ACC112 (cell line): ENCODE results near the gene OSBPL10.

Source experiments
- H2AFZ ChIP-seq: fragments of 200-600 bp; sonication (generic); one replicate; pipeline ENCODE4 v1.6.0; 2017; ENCODE audit warnings: antibody characterized with exemption, low read length; ENCODE audit not compliant: unreplicated experiment
- H3K27ac ChIP-seq: fragments of 200-600 bp; sonication (generic); 2 replicates; pipeline ENCODE4 v1.5.1; 2014; ENCODE audit warnings: low read depth, mild to moderate bottlenecking, antibody characterized with exemption, low read length, moderate library complexity
- H3K27me3 ChIP-seq: fragments of 200-600 bp; sonication (generic); 2 replicates; pipeline ENCODE4 v1.6.1; 2014; ENCODE audit warnings: mild to moderate bottlenecking, antibody characterized with exemption, low read length, moderate library complexity, mixed read lengths; ENCODE audit not compliant: insufficient read depth
- H3K36me3 ChIP-seq: fragments of 200-600 bp; sonication (generic); 2 replicates; pipeline ENCODE4 v1.6.1; 2016; ENCODE audit warnings: mild to moderate bottlenecking, antibody characterized with exemption, low read length, moderate library complexity, mixed read lengths; ENCODE audit not compliant: insufficient read depth
- H3K4me1 ChIP-seq: fragments of 200-600 bp; sonication (generic); one replicate; pipeline ENCODE4 v1.6.1; 2016; ENCODE audit warnings: low read length, mixed read lengths; ENCODE audit not compliant: insufficient read depth, unreplicated experiment, control insufficient read depth
- H3K4me3 ChIP-seq: fragments of 200-600 bp; sonication (generic); 2 replicates; pipeline ENCODE4 v1.5.1; 2014; ENCODE audit warnings: mild to moderate bottlenecking, low read depth, low read length
- H3K79me2 ChIP-seq: fragments of 200-600 bp; sonication (generic); one replicate; pipeline ENCODE4 v1.6.0; 2016; ENCODE audit warnings: low read length; ENCODE audit not compliant: control insufficient read depth, unreplicated experiment, insufficient read depth

OSBPL10 gene

DNA sequence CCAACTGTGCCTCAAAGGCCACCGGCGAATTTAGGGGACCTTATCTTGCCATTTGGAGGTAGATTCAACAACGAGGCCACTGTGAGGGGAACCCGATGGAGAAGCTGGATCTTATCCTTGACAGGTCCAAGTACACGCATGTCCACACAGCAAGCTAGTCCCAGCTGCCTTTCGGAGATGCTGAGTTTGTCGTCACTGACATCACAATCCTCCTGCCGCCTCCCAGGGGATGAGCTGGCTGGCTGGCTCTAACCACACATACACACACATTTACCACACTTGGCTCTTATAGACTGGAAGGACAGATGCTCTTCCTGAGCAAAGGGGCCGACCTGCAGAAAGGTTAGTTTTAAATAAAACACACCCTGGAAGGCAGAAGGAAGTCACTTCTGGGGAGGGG lies 272.1 kb downstream of the OSBPL10 start:
- H3K27me3 ChIP-seq, result no peaks in the 10 kb centered on the region
- H3K27ac ChIP-seq, result no peak overlapping the region
- H3K79me2 ChIP-seq, result no peaks in the 10 kb centered on the region

DNA sequence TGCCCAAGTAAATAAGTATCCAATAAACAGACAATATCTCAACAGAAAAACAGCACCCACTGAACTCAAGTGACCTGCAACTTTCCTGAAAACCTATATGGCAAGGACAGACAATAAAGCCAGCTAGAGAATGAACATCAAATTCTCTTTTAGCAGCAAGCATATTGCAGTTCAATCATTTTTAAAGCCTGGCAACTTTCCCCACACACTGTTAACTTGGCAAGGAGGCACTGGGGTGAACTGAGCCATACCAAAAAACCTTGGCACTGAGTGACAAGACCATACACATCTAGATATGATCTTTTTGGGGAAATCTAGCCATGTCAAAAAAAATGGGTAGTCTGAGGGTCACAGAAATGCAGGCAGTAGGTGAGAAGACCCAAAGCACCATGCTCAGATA lies 273.8 kb downstream of the OSBPL10 start:
- Histone ChIP-seq H3K27ac (no peak overlapping the region), H3K4me3 (no peak overlapping the region), H2AFZ (no peak overlapping the region), H3K4me1 (peaks cover 14% of the 10 kb centered on the region), H3K79me2 (no peaks in the 10 kb centered on the region), H3K36me3 (no peaks in the 10 kb centered on the region), H3K27me3 (no peaks in the 10 kb centered on the region)

More for the DNA sequence above, 272.1 kb downstream of the OSBPL10 start:
- Histone ChIP-seq H3K36me3 (no peaks in the 10 kb centered on the region), H3K4me3 (no peak overlapping the region), H2AFZ (no peak overlapping the region), H3K4me1 (peaks cover 14% of the 10 kb centered on the region)

DNA sequence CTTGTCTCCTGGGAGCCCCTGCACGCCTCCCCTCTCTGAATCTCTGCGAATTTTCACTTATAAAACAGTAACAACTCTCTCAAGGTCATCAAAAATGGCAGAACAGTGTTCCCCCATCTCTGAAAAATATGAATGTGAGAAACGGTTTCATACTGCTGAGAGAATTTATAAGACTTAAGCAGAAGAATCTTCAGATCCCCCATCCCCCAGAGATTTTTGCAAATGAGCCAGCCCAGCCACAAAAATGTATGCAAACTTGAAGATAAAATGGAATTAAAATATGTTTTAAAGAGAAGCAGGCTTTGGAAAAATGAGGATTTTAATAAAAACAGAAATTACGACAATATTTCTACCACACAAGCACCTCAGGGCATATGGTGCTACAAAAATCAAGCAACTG lies 275.3 kb downstream of the OSBPL10 start:
- Histone ChIP-seq H3K36me3 (no peaks in the 10 kb centered on the region), H3K4me3 (no peak overlapping the region), H2AFZ (no peak overlapping the region), H3K79me2 (no peaks in the 10 kb centered on the region), H3K27ac (no peak overlapping the region), H3K4me1 (peaks cover 14% of the 10 kb centered on the region), H3K27me3 (no peaks in the 10 kb centered on the region)

DNA sequence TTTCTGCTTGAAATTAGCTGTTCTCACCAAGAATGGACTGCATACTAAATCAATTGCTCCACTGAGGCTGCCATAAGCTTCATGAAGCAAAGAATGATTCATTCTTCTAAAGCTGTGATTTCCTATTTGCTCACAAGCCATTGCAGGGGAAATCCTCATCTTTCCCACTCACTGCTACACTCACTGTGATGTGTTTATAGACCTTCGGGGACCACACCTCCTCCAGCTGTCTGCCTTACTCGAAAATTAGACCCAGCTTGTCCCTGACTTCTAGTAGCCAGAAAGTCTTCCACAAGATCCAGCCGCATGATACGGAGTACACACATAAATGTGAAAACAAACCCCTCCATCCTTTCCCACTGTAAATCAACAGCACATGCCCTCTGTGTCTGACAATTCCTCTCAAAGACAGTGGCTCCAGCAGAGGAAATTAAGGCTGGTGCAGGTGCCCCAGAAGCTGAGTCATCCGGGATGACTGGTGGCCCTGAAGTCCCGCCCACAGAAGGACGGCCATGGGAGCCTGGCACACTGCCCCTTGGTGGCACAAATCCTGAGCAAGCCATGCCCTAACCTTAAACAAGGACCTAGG lies 276.4 kb downstream of the OSBPL10 start:
- Histone ChIP-seq H3K36me3 (no peaks in the 10 kb centered on the region), H3K79me2 (no peaks in the 10 kb centered on the region), H3K4me3 (no peak overlapping the region), H3K4me1 (peaks cover 17% of the 10 kb centered on the region), H3K27me3 (no peaks in the 10 kb centered on the region), H3K27ac (peak overlapping the region; percentile 25; the same call in 1 of the 2 replicates), H2AFZ (no peak overlapping the region)

DNA sequence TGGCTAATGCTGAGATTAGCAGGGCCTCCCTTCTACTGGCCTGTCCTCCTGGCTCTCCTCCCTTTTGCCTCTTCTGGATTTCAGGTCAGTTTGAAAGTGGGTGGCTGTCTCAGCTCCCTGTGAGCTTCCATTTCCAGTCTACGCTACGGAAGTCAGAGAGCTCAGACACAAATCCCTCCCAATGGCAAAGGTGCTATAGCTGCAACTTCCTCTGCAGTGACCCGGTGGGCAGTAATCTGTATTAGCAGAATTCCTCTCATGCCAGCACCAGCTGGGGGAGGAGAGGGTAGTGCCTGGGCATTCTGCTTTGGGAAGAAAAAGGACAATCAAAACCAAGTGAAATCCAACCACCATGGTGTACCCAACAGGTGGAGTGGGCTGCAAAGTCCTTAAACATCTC lies 276.9 kb downstream of the OSBPL10 start:
- no peaks in the 10 kb centered on the region for H3K79me2 ChIP-seq
- H3K27me3 ChIP-seq, result no peaks in the 10 kb centered on the region
- peaks cover 22% of the 10 kb centered on the region for H3K4me1 ChIP-seq
- no peak overlapping the region for H2AFZ ChIP-seq
- H3K36me3 ChIP-seq, result no peaks in the 10 kb centered on the region
- no peak overlapping the region for H3K27ac ChIP-seq
- H3K4me3 ChIP-seq, result no peak overlapping the region

DNA sequence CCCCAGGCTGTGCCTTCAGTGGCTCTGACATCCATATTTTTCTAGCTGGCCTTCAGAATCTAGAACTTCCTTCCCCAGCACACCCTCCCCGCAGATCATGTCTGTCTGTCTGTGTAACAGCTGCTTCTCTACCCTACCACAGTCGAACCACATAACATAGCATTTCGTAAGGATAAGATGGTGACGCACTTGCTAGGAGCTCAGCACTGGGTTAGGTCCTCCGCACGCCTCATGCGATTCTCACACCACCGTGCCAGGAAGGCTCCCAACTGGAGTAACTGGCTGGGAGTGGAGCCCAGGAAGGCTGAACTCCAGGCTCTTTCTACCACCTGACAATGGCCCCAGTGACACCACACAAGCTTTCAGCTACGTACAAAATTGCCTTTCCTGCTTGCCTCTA lies 279.8 kb downstream of the OSBPL10 start:
- Histone ChIP-seq H3K79me2 (no peaks in the 10 kb centered on the region), H2AFZ (no peak overlapping the region), H3K27me3 (no peaks in the 10 kb centered on the region), H3K4me1 (peaks cover 24% of the 10 kb centered on the region), H3K4me3 (no peak overlapping the region), H3K36me3 (no peaks in the 10 kb centered on the region), H3K27ac (no peak overlapping the region)

DNA sequence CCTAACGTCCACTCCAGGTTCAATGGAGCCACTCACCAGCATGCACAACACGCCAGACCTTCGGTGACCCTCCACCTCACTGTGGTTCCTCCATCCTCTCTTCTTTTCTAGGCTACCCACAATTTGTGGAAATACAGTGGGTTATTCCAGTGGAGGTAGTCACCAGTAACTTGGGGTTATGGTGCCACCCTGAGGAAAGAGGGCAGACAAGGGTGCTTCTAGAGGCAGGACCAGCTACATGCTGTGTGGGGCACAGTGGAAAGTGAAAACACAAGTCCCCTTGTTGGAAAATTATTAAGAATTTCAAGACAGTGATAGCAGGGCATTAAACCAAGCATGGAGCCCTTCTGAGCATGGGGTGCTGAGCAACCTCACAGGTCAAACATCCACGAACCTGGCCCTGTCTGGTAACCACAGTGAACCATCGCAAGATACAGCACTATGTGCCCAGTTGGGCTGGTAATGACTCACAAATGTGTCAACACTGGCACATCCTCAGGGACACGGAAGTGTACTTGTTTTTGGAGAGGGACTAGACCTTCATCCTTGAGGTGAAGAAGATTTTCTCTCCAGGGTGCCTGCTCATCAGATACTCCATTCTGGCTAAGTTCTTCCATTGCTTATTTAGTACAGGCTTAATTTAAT lies 281.6 kb downstream of the OSBPL10 start:
- H3K4me1 ChIP-seq, result peaks cover 14% of the 10 kb centered on the region
- no peak overlapping the region for H3K27ac ChIP-seq
- no peak overlapping the region for H2AFZ ChIP-seq
- no peaks in the 10 kb centered on the region for H3K36me3 ChIP-seq
- H3K27me3 ChIP-seq, result no peaks in the 10 kb centered on the region
- H3K4me3 ChIP-seq, result no peak overlapping the region
- no peaks in the 10 kb centered on the region for H3K79me2 ChIP-seq

DNA sequence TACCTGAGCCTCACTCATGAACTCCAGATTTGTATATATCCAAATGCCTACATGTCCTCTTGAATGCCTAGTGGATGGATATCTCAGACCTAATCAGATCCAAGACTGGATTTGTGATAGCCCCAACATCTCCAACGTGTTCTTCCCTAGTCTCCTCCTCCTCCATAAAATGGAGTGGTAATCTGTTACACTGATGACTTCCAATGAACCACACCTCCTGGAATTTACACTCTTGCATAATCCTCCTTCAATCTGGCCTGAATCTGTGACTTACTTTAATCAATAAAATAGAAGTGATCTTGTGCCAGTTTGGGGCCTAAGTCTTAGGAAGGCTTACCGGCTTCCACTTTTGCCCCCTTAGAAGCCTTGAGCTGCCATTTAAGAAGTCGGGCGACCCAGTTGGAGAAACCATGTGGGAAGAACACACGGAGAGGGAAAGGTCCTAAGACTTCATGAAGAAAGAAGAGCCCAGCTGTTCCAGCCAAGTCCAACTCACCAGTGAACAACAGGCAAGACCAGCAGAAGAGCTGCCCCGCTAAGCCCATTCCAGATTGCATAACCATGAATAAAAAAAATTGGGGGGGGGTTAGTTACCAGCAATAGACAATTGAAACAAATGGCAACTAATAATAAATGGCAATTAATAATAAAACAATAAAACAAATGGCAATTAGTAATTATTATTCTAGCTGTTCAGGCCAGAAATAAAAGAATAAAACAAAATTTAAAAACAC lies 284.1 kb downstream of the OSBPL10 start:
- H3K27me3 ChIP-seq, result no peaks in the 10 kb centered on the region
- H3K4me3 ChIP-seq, result no peak overlapping the region
- H3K4me1 ChIP-seq, result peaks cover 10% of the 10 kb centered on the region
- H3K27ac ChIP-seq, result no peak overlapping the region
- H2AFZ ChIP-seq, result no peak overlapping the region
- no peaks in the 10 kb centered on the region for H3K79me2 ChIP-seq
- no peaks in the 10 kb centered on the region for H3K36me3 ChIP-seq

DNA sequence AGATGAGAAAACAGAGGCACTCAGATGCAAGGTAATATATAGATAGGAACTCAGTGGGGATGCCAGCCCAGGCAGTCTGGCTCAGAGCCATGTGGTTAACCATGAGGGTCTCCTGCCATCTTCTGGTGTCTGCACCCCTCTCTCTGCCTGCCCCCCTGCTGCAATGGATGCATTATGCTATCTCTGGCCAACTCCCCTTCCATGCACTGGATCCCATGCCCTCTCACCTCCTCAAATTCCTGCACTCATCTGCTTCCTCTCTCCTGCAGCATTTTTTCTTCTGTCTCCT lies 285.1 kb downstream of the OSBPL10 start:
- H3K79me2 ChIP-seq, result no peaks in the 10 kb centered on the region
- peaks cover 10% of the 10 kb centered on the region for H3K4me1 ChIP-seq
- H3K27me3 ChIP-seq, result no peaks in the 10 kb centered on the region
- H2AFZ ChIP-seq, result no peak overlapping the region
- no peak overlapping the region for H3K27ac ChIP-seq
- no peak overlapping the region for H3K4me3 ChIP-seq
- H3K36me3 ChIP-seq, result no peaks in the 10 kb centered on the region

DNA sequence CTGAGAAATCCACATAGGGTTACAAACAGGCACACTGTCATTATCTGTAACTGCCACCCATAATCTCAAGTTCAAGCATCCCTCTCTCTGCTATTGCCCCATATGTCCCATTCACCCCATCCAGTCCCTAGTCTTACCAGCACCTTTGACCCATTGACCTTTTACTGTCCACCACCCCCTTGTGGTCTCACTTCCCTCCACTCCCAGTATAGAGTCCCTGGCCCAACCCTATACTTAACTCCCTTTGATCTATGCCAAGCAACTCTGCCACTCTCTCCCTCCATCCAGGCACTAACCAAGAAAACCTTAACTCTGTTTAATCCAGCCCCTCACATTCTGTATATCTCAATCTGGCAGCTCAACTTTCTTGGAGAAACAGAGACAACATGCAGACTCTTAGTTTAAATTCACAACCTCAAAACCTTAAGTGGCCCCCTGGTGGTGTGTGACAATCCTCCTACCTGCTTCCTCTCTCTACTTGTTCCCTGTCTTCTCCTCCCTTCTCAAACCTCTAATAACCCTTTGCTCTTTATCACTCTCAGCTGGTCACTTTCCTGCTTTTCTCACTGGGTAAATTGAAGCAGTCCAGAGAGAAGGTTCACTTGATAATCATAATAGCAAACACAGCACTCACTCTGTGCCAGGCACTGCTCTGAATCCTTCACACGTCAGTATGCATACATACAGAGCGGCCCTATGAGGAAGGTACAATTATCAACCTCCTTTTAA lies 285.6 kb downstream of the OSBPL10 start:
- H3K4me1 ChIP-seq, result peaks cover 10% of the 10 kb centered on the region
- H3K4me3 ChIP-seq, result no peak overlapping the region
- no peak overlapping the region for H3K27ac ChIP-seq
- H3K79me2 ChIP-seq, result no peaks in the 10 kb centered on the region
- H3K27me3 ChIP-seq, result no peaks in the 10 kb centered on the region
- H2AFZ ChIP-seq, result no peak overlapping the region
- H3K36me3 ChIP-seq, result no peaks in the 10 kb centered on the region
